WTC11 (cell line): ENCODE measurements around the gene UBL4A. TPM values are rescaled to one million over a fixed set of nuclear protein-coding genes. Genes with fewer than 3 reads are reported as not detected.

Source experiments
- ATAC-seq: fragments of 200-7000 bp; cut with Tn5 transposase; 2 replicates; pipeline ENCODE4 v1.10.0; 2021; ENCODE audit warnings: mild to moderate bottlenecking, moderate library complexity
- CTCF ChIA-PET: fragments of 300-600 bp; sonication (Branson Sonifier 250); formaldehyde crosslinking; loops from one replicate; lab custom pipeline; 2021; ENCODE audit warnings: antibody characterized with exemption; lab: Charles Lee
- POLR2A ChIA-PET: fragments of 350-600 bp; sonication (Branson Sonifier 250); formaldehyde crosslinking; loops from one replicate; lab custom pipeline; 2021; ENCODE audit warnings: antibody characterized with exemption; lab: Charles Lee
- DNase-seq: peaks from one replicate; pipeline ENCODE4 v3.0.0; 2021; ENCODE audit warnings: low spot score
- H3K27ac Mint-ChIP-seq: 2 replicates; pipeline ENCODE4 v1.8.0; 2021; ENCODE audit warnings: mixed read lengths
- H3K27me3 Mint-ChIP-seq: 2 replicates; pipeline ENCODE4 v1.8.0; 2021; ENCODE audit warnings: low read depth, mild to moderate bottlenecking, moderate library complexity, mixed read lengths
- H3K36me3 Mint-ChIP-seq: 2 replicates; pipeline ENCODE4 v1.8.0; 2021; ENCODE audit warnings: mixed read lengths
- H3K4me1 Mint-ChIP-seq: 2 replicates; pipeline ENCODE4 v1.8.0; 2022; ENCODE audit warnings: mixed read lengths
- H3K4me3 Mint-ChIP-seq: 2 replicates; pipeline ENCODE4 v1.8.0; 2021; ENCODE audit warnings: mild to moderate bottlenecking, moderate library complexity, mixed read lengths
- H3K9me3 Mint-ChIP-seq: 2 replicates; pipeline ENCODE4 v1.8.0; 2021; ENCODE audit warnings: mixed read lengths
- CBFB ChIP-seq: sonication (generic); formaldehyde crosslinking; IDR thresholded peaks from 2 replicates; pipeline ENCODE4 v1.8.1; 2022; ENCODE audit warnings: mild to moderate bottlenecking, low read depth, missing genetic modification reagents
- CREM ChIP-seq: sonication (generic); formaldehyde crosslinking; IDR thresholded peaks from 2 replicates; pipeline ENCODE4 v1.8.1; 2022; ENCODE audit warnings: mild to moderate bottlenecking, missing genetic modification reagents, moderate library complexity
- ETV6 ChIP-seq: sonication (generic); formaldehyde crosslinking; IDR thresholded peaks from 2 replicates; pipeline ENCODE4 v1.8.1; 2022; ENCODE audit warnings: mild to moderate bottlenecking, missing genetic modification reagents
- GABPB1 ChIP-seq: sonication (generic); formaldehyde crosslinking; IDR thresholded peaks from 2 replicates; pipeline ENCODE4 v1.8.1; 2023; ENCODE audit warnings: mild to moderate bottlenecking, missing genetic modification reagents
- JAZF1 ChIP-seq: fragments of 250-450 bp; sonication (Bioruptor Pico); IDR thresholded peaks from 2 replicates; pipeline ENCODE4 v1.9.0; 2021; ENCODE audit warnings: moderate library complexity, mild to moderate bottlenecking, inconsistent platforms
- NFATC4 ChIP-seq: fragments of 250-450 bp; sonication (Bioruptor Pico); IDR thresholded peaks from 2 replicates; pipeline ENCODE4 v1.9.0; 2021; ENCODE audit warnings: mild to moderate bottlenecking
- NFYB ChIP-seq: sonication (generic); formaldehyde crosslinking; conservative IDR thresholded peaks from 2 replicates; pipeline ENCODE4 v1.8.0; 2022; ENCODE audit warnings: low read depth, missing genetic modification reagents
- NR1H2 ChIP-seq: sonication (generic); formaldehyde crosslinking; IDR thresholded peaks from 2 replicates; pipeline ENCODE4 v1.9.0; 2021; ENCODE audit warnings: mild to moderate bottlenecking, moderate library complexity, missing genetic modification reagents
- NR2C2 ChIP-seq: sonication (generic); formaldehyde crosslinking; IDR thresholded peaks from 2 replicates; pipeline ENCODE4 v1.8.0; 2022; ENCODE audit warnings: mild to moderate bottlenecking, missing genetic modification reagents
- PRRX2 ChIP-seq: fragments of 250-450 bp; sonication (Bioruptor Pico); IDR thresholded peaks from 2 replicates; pipeline ENCODE4 v1.8.0; 2021; ENCODE audit warnings: mild to moderate bottlenecking
- RORB ChIP-seq: fragments of 250-450 bp; sonication (Bioruptor Pico); IDR thresholded peaks from 2 replicates; pipeline ENCODE4 v1.9.0; 2021; ENCODE audit warnings: mild to moderate bottlenecking
- SMAD4 ChIP-seq: sonication (generic); formaldehyde crosslinking; IDR thresholded peaks from 2 replicates; pipeline ENCODE4 v1.8.0; 2022; ENCODE audit warnings: mild to moderate bottlenecking, missing genetic modification reagents
- TCF7 ChIP-seq: sonication (generic); formaldehyde crosslinking; IDR thresholded peaks from 2 replicates; pipeline ENCODE4 v1.8.0; 2022; ENCODE audit warnings: mild to moderate bottlenecking, low read depth, missing genetic modification reagents, moderate library complexity
- TEAD1 ChIP-seq: sonication (generic); formaldehyde crosslinking; IDR thresholded peaks from 2 replicates; pipeline ENCODE4 v1.8.0; 2022; ENCODE audit warnings: mild to moderate bottlenecking, missing genetic modification reagents
- USF1 ChIP-seq: sonication (generic); formaldehyde crosslinking; IDR thresholded peaks from 2 replicates; pipeline ENCODE4 v1.8.0; 2022; ENCODE audit warnings: mild to moderate bottlenecking, missing genetic modification reagents
- ZBTB43 ChIP-seq: sonication (generic); formaldehyde crosslinking; IDR thresholded peaks from 2 replicates; pipeline ENCODE4 v1.8.1; 2023; ENCODE audit warnings: mild to moderate bottlenecking, missing genetic modification reagents
- ZNF219 ChIP-seq: sonication (generic); formaldehyde crosslinking; IDR thresholded peaks from 2 replicates; pipeline ENCODE4 v1.8.0; 2023; ENCODE audit warnings: missing genetic modification reagents, mild to moderate bottlenecking, borderline replicate concordance
- ZNF425 ChIP-seq: fragments of 250-450 bp; sonication (Bioruptor Pico); conservative IDR thresholded peaks from 2 replicates; pipeline ENCODE4 v1.9.0; 2021; ENCODE audit warnings: mild to moderate bottlenecking
- total RNA-seq: library from RNA; stranded (reverse); gene quantifications from 3 replicates; pipeline ENCODE4 v1.2.3, GENCODE V29; 2021
- TF ChIP-seq, protein P1 (sequence below): sonication (generic); formaldehyde crosslinking; IDR thresholded peaks from 2 replicates; pipeline ENCODE4 v1.8.0; 2023; ENCODE audit warnings: mild to moderate bottlenecking, missing genetic modification reagents

The UBL4A gene
- total RNA-seq, 1 experiment from 2014 or later, result 34.0 TPM

DNA sequence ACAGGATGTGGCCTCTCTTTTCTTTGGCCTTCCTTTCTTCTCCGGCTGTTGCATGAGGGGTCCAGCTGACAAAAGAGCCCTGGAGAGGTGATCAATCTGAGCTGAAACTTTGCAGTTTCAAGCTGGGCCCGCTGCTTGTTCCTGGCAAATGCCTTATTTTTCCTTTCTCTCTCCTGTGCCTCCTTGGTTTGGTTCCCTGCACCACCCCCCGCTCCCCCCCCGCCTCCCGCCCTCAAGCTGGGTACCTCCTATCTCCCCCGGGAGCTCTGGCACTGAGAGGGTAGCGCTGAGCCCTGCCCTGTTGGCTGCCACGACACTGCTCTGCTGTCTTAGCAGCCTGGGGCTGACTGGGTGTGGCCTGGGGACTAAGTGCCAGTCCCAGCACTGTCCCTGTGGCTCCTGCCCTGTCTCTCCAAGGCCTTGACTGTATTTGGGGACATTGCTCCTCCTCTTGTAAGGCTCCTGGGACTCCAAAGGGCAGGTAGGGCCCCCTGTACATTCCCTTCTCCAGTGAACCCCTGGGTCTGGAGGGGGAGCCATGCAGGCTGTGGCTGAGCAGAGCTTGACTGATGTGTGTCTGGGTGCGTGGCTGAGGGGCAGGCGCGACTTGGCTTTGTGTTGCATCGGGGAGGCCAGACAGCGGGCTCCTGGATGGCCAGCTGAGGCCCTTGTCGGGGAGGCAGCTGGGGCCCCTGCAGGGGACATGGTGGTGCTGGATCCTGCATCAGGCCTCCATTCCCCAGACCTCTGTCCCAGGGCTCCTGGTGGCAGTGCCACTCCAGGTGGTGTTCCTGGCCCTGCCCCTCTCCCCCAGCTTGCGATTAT, 27.2 kb downstream of the UBL4A start:
- H3K36me3 Mint-ChIP-seq, result no peaks in the 10 kb centered on the region
- peaks cover 15% of the 10 kb centered on the region for H3K27me3 Mint-ChIP-seq
- no peak for ATAC-seq
- H3K4me3 Mint-ChIP-seq, result peak overlapping the region; percentile 64
- DNase-seq, result no peak
- POLR2A ChIA-PET, result interaction anchor here (0.5 kb wide), 1 partner anchor 16 kb away, joined by 3 read pairs; no protein-coding TSS in a partner anchor
- no peaks in the 10 kb centered on the region for H3K4me1 Mint-ChIP-seq
- TF ChIP-seq SMAD4 (CRISPR knock-in tag), result no peak
- TF ChIP-seq RORB (CRISPR knock-in tag), result no peak
- TF ChIP-seq NR1H2 (CRISPR knock-in tag), result no peak
- TF ChIP-seq, protein P1, sequence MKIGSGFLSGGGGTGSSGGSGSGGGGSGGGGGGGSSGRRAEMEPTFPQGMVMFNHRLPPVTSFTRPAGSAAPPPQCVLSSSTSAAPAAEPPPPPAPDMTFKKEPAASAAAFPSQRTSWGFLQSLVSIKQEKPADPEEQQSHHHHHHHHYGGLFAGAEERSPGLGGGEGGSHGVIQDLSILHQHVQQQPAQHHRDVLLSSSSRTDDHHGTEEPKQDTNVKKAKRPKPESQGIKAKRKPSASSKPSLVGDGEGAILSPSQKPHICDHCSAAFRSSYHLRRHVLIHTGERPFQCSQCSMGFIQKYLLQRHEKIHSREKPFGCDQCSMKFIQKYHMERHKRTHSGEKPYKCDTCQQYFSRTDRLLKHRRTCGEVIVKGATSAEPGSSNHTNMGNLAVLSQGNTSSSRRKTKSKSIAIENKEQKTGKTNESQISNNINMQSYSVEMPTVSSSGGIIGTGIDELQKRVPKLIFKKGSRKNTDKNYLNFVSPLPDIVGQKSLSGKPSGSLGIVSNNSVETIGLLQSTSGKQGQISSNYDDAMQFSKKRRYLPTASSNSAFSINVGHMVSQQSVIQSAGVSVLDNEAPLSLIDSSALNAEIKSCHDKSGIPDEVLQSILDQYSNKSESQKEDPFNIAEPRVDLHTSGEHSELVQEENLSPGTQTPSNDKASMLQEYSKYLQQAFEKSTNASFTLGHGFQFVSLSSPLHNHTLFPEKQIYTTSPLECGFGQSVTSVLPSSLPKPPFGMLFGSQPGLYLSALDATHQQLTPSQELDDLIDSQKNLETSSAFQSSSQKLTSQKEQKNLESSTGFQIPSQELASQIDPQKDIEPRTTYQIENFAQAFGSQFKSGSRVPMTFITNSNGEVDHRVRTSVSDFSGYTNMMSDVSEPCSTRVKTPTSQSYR, result no peak
- no peak for TF ChIP-seq USF1 (CRISPR knock-in tag)
- TF ChIP-seq TEAD1 (CRISPR knock-in tag), result no peak
- no peak for TF ChIP-seq ZNF425
- no peak for TF ChIP-seq JAZF1 (CRISPR knock-in tag)
- no peak for TF ChIP-seq TCF7 (CRISPR knock-in tag)
- TF ChIP-seq ETV6 (CRISPR knock-in tag), result no peak
- no peak for TF ChIP-seq NFYB (CRISPR knock-in tag)
- TF ChIP-seq PRRX2 (CRISPR knock-in tag), result no peak
- no peak for TF ChIP-seq GABPB1 (CRISPR knock-in tag)
- no peak overlapping the region for H3K27ac Mint-ChIP-seq
- CTCF ChIA-PET, result interaction anchor here (0.5 to 3.0 kb wide), 4 partner anchors 31 to 86 kb away, joined by 3 to 11 read pairs (median 4); partner anchors contain the start of gene SLC10A3
- no peaks in the 10 kb centered on the region for H3K9me3 Mint-ChIP-seq

GRCh38 chrX:154458116-154458953, 28.1 kb downstream of the UBL4A start, which contains the start of gene PLXNA3:
TSS of gene PLXNA3 (plus strand) at chrX:154458281. CDS start at chrX:154460184, 1,903 bp downstream.
- 0 out of 2 replicates have a peak, but pooled peaks cover under 1% of the 10 kb centered on the region for H3K36me3 Mint-ChIP-seq
- ATAC-seq, result peak; percentile 61
- peaks cover 15% of the 10 kb centered on the region for H3K27me3 Mint-ChIP-seq
- H3K4me1 Mint-ChIP-seq, result no peaks in the 10 kb centered on the region
- TF ChIP-seq NFATC4 (CRISPR knock-in tag) (no peak), ZNF219 (CRISPR knock-in tag) (no peak), CREM (CRISPR knock-in tag) (no peak), TCF7 (CRISPR knock-in tag) (no peak), CBFB (CRISPR knock-in tag) (no peak), ZBTB43 (no peak), NR2C2 (CRISPR knock-in tag) (no peak)
- peak; percentile 47 for DNase-seq
- CTCF ChIA-PET, result interaction anchor here (0.7 to 3.0 kb wide), 4 partner anchors 32 to 85 kb away, joined by 3 to 11 read pairs (median 3); partner anchors contain the start of gene SLC10A3
- POLR2A ChIA-PET, result interaction anchor here (0.6 to 0.8 kb wide), 2 partner anchors 87 to 89 kb away, joined by 3 read pairs; no protein-coding TSS in a partner anchor
- no peaks in the 10 kb centered on the region for H3K9me3 Mint-ChIP-seq
- peak within 1 kb of the TSS; percentile 81; the same call in 1 of the 2 replicates for H3K27ac Mint-ChIP-seq
- peak within 1 kb of the TSS; percentile 84 for H3K4me3 Mint-ChIP-seq
